GM19239 (cell line): Measurements from ENCODE around the gene ADNP.
A peak's percentile ranks its signal among the peaks of the same experiment; 100 is the strongest.

Experiments
- DNase-seq: peaks from one replicate; pipeline ENCODE4 v3.0.0; 2011; ENCODE audit warnings: low spot score; ENCODE audit not compliant: insufficient read length
- FAIRE-seq: peaks from 2 replicates; lab custom pipeline; 2011; peaks lifted over from hg19 to GRCh38; lab: Jason Lieb, UNC

ADNP gene

DNA sequence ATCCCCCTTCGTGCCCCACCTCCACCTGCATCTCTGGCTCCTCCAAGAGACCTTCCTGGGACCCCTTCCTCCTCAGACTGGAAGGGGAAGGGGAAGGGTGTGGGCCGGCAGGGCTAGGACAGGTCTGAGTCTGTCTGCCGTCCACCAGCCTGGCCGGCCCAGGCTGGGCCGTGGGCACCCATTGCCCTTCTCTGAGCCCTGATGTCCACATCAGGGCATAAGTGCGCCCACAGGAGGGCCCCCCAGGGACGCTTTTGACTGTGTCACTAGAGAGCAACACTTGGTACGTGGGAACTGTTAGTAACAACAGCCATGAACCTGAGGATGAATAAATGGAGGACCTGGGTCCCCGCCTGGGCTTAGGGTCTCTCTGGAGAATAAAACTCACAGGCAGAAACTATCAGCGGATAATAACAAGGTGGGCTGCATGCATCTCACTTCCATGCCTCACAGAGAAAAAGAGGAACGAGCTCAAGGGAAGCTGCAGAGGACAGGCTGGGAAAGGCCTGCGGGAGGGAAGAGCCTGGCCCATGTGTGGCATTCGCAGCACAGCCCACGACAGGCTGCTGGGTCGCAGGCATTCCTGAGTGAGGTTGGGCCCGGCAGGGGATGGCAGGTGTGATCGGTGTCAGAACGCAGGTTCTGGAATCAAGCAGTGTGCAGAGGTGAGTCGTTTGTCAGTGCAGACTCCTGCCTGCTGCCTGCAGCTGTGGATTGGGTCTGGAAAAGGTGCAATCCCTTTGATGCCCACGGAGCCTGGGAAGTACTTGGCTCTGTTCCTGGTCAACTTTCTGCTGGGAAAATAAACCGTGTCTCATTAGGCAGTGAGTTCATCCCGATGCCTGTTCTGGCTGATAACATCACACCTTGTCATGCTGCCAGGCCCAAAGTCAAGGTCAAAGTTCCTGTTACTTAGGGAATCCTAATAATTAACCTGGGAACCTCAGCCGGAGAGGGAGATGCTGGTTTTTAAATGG lies 75.5 kb downstream of the ADNP start:
- DNase-seq (no peak), FAIRE-seq (no peak)

DNA sequence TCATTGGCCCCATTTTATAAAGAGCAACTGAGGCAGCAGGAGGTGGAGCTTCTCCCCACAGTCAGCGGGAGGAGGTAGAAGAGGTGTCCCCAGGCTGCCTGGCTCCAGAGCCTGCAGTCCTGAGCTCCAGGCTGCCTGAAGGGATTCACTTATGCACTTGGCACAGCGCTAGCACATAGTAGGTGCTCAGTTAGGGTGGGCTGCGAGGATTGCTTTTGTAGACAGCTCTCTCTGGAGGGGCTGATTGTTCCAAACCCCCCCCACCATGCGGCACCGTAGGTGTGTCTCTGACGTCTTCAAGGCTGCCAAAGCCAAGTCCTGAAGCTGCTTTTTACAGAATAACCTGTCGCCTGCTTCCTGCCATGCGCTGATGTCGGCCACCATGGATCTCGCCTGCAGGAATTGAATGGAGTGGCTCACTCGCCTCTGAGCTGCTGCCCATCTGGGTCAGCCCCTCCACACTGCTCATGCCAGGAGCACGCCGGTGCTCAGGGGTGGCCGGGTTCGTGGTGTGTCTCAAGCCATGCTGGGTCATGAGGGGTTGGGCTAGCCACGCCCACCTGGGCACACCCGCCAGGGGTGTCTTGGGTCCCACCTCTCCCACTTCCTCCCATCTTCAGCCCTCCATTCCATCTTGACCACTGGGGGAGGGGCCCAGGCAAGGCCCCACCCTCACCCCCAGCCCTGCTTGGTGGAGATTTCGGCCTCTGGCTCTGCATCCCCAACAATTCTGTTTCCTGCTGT lies 76.6 kb downstream of the ADNP start:
- FAIRE-seq (no peak), DNase-seq (no peak)

GRCh38 chr20:50852085-50852484 lies 79.2 kb downstream of the ADNP start:
- FAIRE-seq: no peak
- no peak for DNase-seq

GRCh38 chr20:50850721-50851286 lies 80.4 kb downstream of the ADNP start:
- FAIRE-seq (no peak), DNase-seq (no peak)

GRCh38 chr20:50848846-50849673 lies 82.2 kb downstream of the ADNP start:
- DNase-seq: no peak
- FAIRE-seq: no peak

DNA sequence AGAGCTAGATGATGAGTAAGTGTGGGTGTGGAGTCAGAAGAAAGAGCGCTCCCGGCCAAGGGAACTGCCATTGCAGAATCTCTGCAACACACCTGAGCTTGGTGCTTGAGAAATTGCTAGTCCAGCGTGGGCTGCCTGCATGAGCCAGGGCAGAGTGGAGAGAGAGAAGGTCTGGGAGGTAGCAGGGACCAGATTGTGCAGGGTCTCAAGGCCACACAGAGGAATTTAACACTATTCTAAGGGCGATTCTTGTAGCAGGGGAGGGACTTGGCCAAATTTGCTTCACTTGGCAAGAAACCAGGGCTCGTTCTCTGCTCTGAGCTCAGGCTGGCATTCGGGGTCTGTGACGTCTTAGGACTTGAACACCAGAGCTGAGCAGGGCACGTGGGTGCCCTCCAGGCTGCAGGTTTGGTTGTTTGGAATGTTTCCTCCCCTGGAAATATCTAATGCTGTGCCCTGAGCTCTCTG lies 82.9 kb downstream of the ADNP start:
- no peak for DNase-seq

DNA sequence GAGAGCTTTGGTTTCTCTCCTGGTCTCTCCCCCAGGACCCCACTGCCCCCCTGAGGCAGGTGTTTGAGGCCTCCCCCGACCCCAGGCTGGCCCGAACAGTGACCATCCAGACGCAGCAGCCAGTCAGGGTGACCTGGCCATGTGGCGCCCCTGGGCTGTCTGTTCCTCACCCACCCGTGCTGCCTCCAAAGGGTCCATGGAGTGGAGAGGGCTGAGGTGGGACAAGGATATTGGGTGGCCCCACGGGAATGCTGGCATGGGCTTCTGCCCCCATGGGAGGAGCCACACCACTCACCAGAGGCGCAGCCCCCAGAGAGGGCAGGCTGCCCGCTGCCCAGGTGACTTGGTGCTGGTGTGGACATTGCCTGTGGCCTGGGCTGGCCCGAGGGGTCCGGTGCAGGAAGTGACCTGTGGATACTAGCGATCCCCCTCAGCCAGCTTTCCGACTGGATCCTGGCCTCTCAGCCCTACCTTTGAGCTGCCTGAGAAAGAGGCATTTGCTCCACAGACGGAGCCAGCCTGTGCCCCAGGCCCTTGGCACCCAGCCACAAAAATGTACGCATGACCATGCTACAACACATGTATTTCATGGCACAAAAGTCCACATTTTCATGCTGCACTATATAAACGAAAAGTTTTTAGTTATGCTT lies 85.5 kb downstream of the ADNP start:
- DNase-seq (no peak), FAIRE-seq (no peak)

More for the DNA sequence above, 82.9 kb downstream of the ADNP start:
- no peak for FAIRE-seq

DNA sequence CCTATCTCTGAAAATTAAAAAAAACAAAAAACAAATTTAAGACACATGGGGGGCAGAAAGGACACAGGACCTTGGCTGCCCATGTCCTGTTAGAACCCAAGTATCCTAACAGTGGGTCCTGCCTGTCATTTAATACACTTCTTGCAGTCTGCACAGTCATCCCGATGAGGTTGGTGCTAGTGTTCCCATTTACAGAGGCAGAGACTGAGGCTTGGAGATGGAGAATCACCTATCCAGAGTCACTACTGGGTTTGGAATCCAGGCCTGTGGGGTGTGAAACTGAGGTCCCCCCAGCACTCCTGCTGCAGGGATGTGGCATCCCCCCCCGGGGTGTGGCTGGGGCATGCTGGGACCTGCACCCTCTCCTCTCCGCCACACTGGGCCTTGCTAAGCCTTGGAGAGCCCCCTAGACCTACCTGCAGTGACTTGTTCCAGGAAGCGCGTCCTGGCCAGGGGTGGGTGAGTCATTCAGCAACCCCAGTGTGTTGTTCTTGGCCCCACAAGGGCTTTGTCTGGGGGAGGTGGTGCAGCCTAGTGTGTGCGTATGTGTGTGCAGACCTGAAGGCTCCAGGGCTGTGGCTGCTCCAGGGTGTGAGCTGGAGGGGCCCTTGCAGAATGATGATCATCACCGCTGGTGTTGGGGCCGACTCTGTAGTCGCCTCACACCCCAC lies 86.7 kb downstream of the ADNP start:
- peak; percentile 82 for DNase-seq
- peak; percentile 66 for FAIRE-seq

GRCh38 chr20:50843331-50844276 lies 87.6 kb downstream of the ADNP start:
- DNase-seq: no peak
- FAIRE-seq: no peak

- no peak for DNase-seq
- no peak for FAIRE-seq
These were observed 88.4 kb downstream of the ADNP start for GRCh38 chr20:50842821-50843220.
